ENCODE measurements around the gene GATA2. TPM values are rescaled to one million over a fixed set of nuclear protein-coding genes. Genes with fewer than 3 reads are reported as not detected.

GATA2 gene
- total and polyA plus RNA-seq, 2 of the 13 experiments (the other 11 are each of a cell fraction or from before 2014, with no cell fraction given): 3.5 to 6.2 TPM

- TF ChIP-seq TARDBP (CRISPR knock-in tag; IDR thresholded peaks at IDR 0.05) (no peak), ZNF761 (CRISPR knock-in tag; conservative IDR thresholded peaks at IDR 0.05) (no peak), THAP9 (CRISPR knock-in tag; IDR thresholded peaks at IDR 0.05; ENCODE audit: borderline replicate concordance) (no peak), THYN1 (CRISPR knock-in tag; IDR thresholded peaks at IDR 0.05; ENCODE audit: borderline replicate concordance, low read depth) (no peak), SSRP1 (CRISPR knock-in tag; IDR thresholded peaks at IDR 0.05) (no peak), IKZF5 (CRISPR knock-in tag; IDR thresholded peaks at IDR 0.05) (no peak)
Observed at GRCh38 chr3:128517648-128518047, 24.6 kb upstream of the GATA2 start (continued).

- BruUV-seq (replicated peaks): no TSS peak
- H3K4me3 ChIP-seq (replicated peaks in 1 of 3; ENCODE audit: insufficient read depth in 1 of 3, low read depth in 2 of 3, low read length in 3 of 3): no peak overlapping the region
- H3K79me2 ChIP-seq (ENCODE audit: insufficient read depth, low read length): no peaks in the 10 kb centered on the region
- in situ Hi-C loops (cut with HindIII; ENCODE audit: extremely low pct_ligation_motif_present, low pct_unique_long_range_greater_than_20kb): no loop called here
- H3K36me3 ChIP-seq (replicated peaks in 1 of 2; ENCODE audit: control insufficient read depth in 1 of 2, insufficient read depth in 2 of 2, low read length in 2 of 2): no peaks in the 10 kb centered on the region
- ChIA-PET CTCF (ENCODE audit: low intra/inter-chr PET ratio, low total read pairs) (no interaction called here), POLR2A (no interaction called here)
- WGBS (ENCODE audit: low lambda C conversion rate): 4% methylated on average over 1 of the region's 1 CpG
- peaks cover 2 to 16% of the 10 kb centered on the region in 2 experiments; a peak in 2 of 5 replicates for H3K27me3 ChIP-seq (ENCODE audit: control insufficient read depth in 1 of 2, insufficient read depth in 2 of 2, low read length in 2 of 2)
- H3K4me2 ChIP-seq (ENCODE audit: low read depth, low read length): no peak overlapping the region
- no peak for DNase-seq (ENCODE audit: low spot score)
- no peak overlapping the region for H3K9ac ChIP-seq (ENCODE audit: insufficient read depth, low read depth, low read length)
- no peak overlapping the region for H3K27ac ChIP-seq (ENCODE audit: extremely low read length, insufficient read depth, low read length)
- peaks cover 12% of the 10 kb centered on the region; the same call in 1 of the 2 replicates for H3K9me3 ChIP-seq (ENCODE audit: low read length)
- H4K20me1 ChIP-seq (ENCODE audit: insufficient read depth, low read length): no peaks in the 10 kb centered on the region
- no peak for FAIRE-seq
- intact Hi-C loops (cut with micrococcal nuclease; ENCODE audit: unreplicated experiment): no loop called here
- no peak overlapping the region for H2AFZ ChIP-seq (ENCODE audit: low read length)
- H3K4me1 ChIP-seq (ENCODE audit: insufficient read depth, low read length): no peaks in the 10 kb centered on the region
- no peak for ATAC-seq
- TF ChIP-seq PCBP1 (IDR thresholded peaks at IDR 0.05; ENCODE audit: borderline replicate concordance, low read depth, low read length) (no peak), JDP2 (CRISPR knock-in tag; IDR thresholded peaks at IDR 0.05; ENCODE audit: borderline replicate concordance) (no peak), NFKBIZ (CRISPR knock-in tag; IDR thresholded peaks at IDR 0.05) (no peak), ZMYM2 (CRISPR knock-in tag; IDR thresholded peaks at IDR 0.05) (no peak), HIC2 (CRISPR knock-in tag; IDR thresholded peaks at IDR 0.05; ENCODE audit: low read depth) (no peak), NFIB (CRISPR knock-in tag; IDR thresholded peaks at IDR 0.05; ENCODE audit: borderline replicate concordance) (no peak), IKZF5 (CRISPR knock-in tag; IDR thresholded peaks at IDR 0.05) (no peak), SALL1 (CRISPR knock-in tag; IDR thresholded peaks at IDR 0.05) (no peak), POLR2G (IDR thresholded peaks at IDR 0.05; ENCODE audit: low read depth, low read length) (no peak), ZEB1 (IDR thresholded peaks at IDR 0.05; ENCODE audit: insufficient replicate concordance, low read depth) (no peak), PCBP2 (optimal IDR thresholded peaks at IDR 0.05; ENCODE audit: low read depth, low read length, poor library complexity, severe bottlenecking) (no peak)
Observed at GRCh38 chr3:128515967-128516366, 23.0 kb upstream of the GATA2 start.
